ENCODE data around the gene UTP3.
"Not testable (repeated sequence)": the region's sequence is repeated elsewhere in the genome, so short reads cannot be mapped to it uniquely, and the experiment has no call there.

UTP3 gene

DNA sequence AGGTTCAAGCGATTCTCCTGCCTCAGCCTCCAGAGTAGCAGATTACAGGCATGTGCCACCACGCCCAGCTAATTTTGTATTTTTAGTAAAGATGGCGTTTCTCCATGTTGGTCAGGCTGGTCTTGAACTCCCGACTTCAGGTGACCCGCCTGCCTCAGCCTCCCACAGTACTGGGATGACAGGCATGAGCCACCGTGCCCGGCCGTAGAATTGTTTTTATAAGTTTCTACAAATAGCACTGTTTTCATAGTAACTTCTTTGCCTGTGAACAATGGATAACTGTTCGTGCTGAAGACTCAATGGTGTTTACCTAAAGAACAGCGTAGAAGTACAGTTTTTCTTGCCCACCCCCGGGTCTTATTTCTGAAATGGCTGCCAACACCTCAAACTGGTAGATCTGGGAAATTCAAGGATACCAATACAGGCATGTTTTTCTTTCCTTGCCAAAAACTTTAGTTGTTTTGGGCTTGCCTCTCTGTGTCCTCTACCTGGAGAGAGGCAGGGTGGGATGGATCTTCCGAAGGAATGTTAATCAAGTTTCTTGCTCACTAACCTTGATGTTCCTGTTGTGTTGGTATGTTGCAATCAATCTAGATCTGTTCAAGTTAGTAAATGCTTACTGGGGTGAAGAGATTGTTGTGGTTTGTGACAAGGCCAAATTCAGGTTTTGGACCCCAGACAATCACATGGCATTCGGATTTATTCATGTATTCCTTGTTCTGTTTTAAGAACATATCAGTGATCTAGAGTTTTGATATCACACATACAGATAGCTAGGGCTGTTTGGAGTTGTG is 30.7 kb downstream of the UTP3 start:
- no peak for DNase-seq (ENCODE audit: low read depth)

DNA sequence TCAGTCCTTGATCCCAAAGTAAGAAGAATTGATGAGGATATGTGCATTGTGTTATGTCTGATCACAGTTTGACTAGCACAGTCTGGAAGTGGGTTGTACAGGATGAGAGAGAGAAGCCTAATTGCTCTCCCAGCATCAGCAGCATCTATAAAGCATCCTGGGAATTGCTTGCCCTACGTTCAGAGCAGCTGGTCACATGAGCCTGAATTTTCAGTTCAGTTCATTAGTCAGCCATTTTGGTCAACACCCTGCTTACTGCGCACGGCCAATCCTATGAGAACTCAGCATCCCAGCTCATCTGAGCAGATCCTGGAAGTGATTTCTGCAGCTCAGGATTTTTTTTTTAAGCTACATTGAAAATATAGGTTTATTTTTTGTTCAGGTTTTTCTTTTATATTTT is 33.4 kb downstream of the UTP3 start, which contains the start of gene RUFY3:
Gene RUFY3, plus strand, starts transcription at position 218 of the 400 bp plus-strand sequence. CDS start 610 bp downstream, outside the sequence.
- no peak for DNase-seq (ENCODE audit: low read depth)

DNA sequence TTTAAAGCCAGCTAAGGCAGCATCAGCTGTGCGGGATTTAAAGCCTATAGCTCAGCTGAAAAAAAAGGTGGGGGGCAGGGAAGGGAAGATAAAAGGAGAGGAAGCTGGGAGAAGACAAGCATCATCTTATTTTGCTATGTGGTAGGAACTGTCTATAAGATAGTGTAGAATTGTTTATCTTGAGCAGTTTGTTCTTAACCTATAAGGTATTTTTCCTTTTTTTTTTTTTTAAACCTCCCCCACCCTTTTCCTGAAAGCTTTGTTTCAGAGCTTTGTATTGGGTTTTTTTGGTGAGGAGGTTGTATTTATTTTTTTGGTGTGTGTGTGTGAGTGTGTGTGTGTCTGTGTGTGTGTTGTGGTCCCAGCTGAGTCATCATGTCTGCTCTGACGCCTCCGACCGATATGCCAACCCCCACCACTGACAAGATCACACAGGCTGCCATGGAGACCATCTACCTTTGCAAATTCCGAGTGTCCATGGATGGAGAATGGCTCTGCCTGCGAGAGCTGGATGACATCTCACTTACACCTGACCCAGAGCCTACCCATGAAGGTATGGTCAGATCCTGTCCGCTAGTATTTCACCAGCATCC is 34.0 kb downstream of the UTP3 start:
- DNase-seq (ENCODE audit: low read depth) = peak; percentile 32

DNA sequence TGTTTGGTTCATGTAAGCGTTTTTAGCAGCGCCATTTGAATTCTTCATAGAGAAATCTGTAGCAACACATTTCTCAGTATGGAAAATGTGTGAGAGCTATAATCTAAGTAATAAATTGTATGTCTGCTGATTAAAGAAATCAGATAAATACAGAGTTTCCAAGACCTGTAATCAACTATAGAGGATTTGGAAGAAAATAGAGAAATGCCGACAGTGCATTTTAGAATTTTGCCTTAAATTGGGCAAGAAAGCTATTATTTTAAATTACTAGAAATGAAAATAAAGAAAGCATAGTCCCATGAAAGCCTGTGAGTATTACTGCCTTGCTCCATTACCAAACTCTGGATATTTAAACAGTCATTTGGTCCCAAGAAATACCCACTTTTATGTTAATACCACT is 36.1 kb downstream of the UTP3 start:
- no peak for DNase-seq (ENCODE audit: low read depth)

DNA sequence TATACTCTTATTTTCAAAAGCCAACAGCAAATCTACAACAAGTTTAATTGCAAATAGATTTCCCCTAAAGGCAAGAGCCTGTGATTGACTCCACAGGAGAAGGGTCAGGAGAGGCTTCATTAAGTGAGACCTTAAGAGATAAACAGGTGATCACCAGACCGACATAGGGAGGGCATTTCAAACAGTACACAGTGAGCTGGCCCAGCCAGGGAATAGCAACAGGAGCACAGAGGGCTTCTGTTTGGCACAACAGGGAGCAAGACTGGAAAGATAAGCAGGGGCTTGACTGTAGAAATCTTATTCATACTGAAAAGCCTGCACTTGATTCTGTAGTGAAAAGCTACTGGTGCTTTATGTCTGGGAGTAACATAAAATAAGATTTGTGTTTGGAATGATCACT is 37.3 kb downstream of the UTP3 start:
- no peak for DNase-seq (ENCODE audit: low read depth)

DNA sequence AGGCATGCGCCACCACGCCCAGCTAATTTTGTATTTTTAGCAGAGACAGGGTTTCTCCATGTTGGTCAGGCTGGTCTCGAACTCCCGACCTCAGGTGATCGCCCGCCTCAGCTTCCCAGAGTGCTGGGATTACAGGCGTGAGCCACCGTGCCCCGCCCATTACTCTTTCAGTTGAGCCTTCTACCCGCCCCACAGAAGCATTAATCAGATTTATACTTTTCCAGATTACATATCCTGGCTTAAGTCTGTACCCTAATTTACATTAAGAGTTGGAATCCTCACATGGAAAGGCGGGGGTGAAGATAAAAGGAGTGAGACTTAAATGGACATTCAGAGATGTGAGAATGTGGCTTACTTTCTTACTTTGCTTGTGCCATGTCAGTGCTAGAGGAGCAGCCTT is 38.2 kb downstream of the UTP3 start:
- DNase-seq (ENCODE audit: low read depth) = not testable (repeated sequence)

DNA sequence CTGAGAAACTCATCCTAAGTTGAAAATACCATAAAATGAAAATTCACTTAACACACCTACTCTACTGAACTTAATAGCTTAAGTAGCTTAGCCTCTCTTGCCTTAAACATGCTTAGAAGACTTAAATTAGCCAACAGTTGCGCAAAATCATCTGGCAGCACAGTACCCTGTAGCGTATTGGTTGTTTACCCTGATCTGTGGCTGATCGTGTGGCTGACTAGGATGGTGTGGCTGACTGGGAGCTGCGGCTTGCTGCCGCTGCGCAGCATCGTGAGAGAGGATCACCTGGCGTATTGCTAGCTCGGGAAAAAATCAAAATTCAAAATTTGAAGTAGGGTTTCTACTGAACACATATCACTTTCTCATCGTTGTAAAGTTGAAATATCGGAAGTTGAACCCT is 39.8 kb downstream of the UTP3 start:
- no peak for DNase-seq (ENCODE audit: low read depth)

DNA sequence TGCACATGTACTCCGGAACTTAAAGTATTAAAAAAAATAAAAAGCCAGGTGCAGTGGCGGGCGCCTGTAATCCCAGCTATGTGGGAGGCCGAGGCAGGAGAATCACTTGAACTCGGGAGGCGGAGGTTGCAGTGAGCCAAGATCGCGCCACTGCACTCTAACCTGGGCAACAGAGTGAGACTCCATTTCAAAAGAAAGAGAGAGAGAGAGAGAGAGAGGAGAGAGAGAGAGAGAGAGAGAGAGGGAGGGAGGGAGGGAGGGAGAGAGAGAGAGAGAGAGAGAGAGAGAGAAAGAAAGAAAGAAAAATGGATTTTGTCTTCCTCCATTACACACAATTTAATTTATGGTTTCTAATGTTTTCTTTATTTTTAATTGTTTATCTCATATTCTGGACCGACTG is 44.5 kb downstream of the UTP3 start:
- DNase-seq (ENCODE audit: low read depth) = not testable (repeated sequence)

DNA sequence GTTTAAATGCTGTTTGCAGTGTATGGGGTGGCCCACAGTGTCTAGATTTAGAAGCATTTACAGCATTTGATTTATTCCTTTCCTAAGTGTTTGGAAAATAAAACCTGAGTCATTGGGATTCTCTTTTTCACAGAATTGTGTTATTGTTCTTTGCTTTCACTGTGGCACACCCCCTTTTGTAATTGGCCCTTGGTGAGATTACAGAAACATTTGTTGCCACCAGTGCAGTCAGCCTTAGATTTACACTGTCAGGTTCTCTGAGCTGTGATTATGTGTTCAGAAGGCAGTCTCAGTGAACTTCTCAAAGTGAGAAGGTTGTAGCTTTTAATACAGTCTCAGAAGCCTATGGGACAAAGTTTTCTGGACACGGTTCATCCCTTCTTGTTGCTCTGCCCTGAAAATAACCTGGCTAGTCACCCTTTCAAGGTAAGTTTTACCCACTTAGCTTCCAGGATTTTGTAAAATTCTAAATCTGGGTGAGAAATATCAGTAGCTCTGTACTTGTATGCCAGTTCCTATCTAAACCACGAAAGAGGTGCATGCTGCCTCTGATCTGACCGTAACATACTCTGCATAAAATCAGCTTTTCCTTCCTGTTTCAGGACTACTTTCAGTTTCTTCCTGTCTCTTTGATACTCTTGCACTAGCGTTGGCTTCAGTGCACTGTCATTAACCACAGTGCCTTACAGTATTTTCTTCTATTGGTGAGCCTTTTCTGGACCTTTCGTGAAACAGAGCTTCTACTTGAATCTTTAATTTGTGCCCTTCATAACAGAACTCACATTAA is 46.0 kb downstream of the UTP3 start:
- peak; percentile 23 for DNase-seq (ENCODE audit: low read depth)

DNA sequence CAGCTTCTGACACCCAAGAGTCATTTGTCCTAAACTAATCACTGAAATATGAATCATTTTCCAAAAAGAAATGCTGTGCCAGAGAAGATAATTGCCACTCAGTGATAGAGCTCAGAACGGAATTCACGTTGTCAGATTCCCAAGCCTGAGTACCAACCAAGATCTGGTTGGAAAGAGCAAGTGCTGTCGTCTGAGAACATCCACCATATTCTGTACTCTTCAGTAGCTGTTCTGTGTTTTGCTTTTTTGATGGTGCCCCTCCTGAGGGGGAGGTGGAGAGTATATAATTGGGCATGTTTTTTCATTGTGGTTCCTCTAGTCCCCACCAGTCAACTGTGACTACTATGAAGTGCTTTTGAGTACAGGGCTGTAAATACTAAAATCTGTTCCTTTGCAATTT is 46.6 kb downstream of the UTP3 start:
- no peak for DNase-seq (ENCODE audit: low read depth)

DNA sequence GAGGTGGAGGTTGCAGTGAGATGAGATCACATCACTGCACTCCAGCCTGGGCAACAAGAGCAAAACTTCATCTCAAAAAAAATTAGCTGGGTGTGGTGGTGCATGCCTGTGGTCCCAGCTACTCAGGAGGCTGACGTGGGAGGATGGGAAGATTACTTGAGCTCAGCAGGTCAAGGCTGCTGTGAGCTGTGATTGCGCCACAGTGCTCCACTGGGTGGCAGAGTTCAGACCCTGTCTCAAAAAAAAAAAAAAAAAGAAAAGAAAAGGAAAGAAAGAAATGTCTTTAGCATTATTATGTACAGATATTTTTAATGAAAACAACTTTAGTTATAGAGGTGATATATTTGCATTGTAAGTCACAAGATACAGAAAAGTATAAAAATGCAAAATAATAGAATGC is 47.6 kb downstream of the UTP3 start:
- not testable (repeated sequence) for DNase-seq (ENCODE audit: low read depth)

DNA sequence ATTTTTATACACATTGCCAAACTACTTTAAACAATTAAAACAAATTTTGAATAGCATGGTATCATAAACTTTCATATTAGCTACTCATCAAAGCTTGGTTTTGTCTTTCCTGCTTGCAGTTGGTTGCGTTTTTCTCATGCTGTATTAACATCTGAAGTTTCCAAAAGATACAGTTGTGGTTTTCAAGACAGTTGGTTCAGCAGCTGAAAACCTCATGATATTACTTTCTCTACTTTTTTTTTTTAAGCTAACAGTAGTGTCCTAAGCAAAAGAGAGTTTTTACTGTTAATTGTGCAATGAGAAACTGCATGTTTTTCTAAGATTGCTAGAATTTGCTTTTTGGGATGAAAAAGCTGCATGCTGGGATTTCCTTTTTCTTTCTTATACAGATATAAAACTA is 48.7 kb downstream of the UTP3 start:
- no peak for DNase-seq (ENCODE audit: low read depth)

DNA sequence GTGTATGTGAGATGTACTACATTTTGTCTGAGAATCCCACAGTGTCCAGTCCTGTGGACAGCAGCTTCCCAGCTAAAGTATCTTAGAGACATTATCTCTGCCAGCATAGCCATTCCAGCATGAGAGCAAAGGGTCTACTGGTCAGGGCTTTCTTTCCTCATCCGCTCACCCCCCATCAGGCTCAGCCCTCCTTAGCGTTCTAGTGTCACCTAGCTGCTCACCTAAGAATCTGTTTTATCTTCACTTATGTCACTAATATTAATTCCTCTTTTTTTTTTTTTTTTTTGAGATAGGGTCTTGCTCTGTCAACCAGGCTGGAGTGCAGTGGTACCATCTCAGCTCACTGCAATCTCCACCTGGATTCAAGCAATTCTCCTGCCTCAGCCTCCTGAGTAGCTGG is 49.1 kb downstream of the UTP3 start:
- no peak for DNase-seq (ENCODE audit: low read depth)

DNA sequence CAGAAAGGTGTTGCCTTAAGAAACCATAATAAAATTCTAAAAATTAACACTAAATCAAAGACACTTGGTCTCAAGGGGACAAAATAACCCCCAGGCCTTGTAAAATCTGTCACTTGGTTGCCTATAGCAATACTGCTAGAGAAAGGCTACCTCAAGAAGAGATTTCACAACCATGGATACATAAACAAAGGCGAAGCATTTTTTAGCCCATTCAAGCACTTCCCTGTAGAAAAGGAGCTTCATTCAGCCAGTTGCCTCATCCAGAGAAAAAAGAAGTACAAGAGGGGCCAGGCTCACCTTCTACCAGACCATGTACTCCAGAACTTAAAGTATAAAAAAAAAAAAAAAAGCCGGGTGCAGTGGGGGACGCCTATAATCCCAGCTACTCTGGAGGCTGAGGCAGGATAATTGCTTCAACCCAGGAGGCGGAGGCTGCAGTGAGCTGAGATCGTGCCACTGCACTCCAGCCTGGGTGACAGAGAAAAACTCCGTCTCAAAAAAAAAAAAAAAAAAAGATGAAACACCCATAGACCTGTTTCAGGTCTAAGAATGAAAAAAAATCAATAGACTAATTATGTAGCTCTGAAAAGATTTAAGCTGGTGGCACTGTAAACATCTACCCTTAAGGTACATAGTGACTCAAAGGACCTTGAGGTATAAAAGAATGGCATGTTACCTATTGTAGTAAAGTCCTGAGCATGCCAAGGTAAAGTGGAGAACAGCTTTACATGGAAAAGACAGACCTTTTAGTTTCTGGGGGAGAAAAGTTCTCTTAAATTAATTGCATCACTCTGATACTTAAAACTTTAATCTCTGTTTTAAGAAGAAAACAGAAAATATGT is 51.4 kb downstream of the UTP3 start:
- no peak for DNase-seq (ENCODE audit: low read depth)

Data from activated gamma-delta T cell treated with anti-CD3 and anti-CD28 coated beads, Interleukin-2, amount 50 U/mL, for 16 hours (primary cell).